HG03565 (cell line): ENCODE data around the gene TLE6.
"Not testable (repeated sequence)": the region's sequence is repeated elsewhere in the genome, so short reads cannot be mapped to it uniquely, and the experiment has no call there.

Source experiments
- ATAC-seq: cut with Tn5 transposase; IDR thresholded peaks from one replicate; pipeline ENCODE4 v1.9.1; 2021; ENCODE audit warnings: mild to moderate bottlenecking, moderate library complexity; ENCODE audit not compliant: unreplicated experiment

Gene TLE6

GRCh38 chr19:2977001-2977745 is at the start of gene TLE6:
TLE6 (plus strand) TSS chr19:2977564; CDS start chr19:2978234, 670 bp downstream.
- peak; percentile 94 for ATAC-seq

- no peak for ATAC-seq
These were observed 43.9 kb upstream of the TLE6 start for GRCh38 chr19:2933490-2933910.

GRCh38 chr19:2935863-2936262 is 41.5 kb upstream of the TLE6 start:
- not testable (repeated sequence) for ATAC-seq

- no peak for ATAC-seq
These were observed 34.3 kb upstream of the TLE6 start for GRCh38 chr19:2942928-2943640.

- ATAC-seq: no peak
These were observed 33.0 kb upstream of the TLE6 start for GRCh38 chr19:2944403-2944774.

- peak; percentile 89 for ATAC-seq
These were observed 32.4 kb upstream of the TLE6 start, which contains the start of gene ZNF77 for GRCh38 chr19:2944775-2945574. ZNF77 (minus strand) TSS chr19:2944971; CDS start chr19:2944840, 131 bp downstream.

GRCh38 chr19:2945575-2946184 is 31.7 kb upstream of the TLE6 start:
- no peak for ATAC-seq

GRCh38 chr19:2949939-2950285 is 27.5 kb upstream of the TLE6 start:
- ATAC-seq: peak; percentile 7

- ATAC-seq: peak; percentile 79
These were observed 26.9 kb upstream of the TLE6 start for GRCh38 chr19:2950286-2951124.

DNA sequence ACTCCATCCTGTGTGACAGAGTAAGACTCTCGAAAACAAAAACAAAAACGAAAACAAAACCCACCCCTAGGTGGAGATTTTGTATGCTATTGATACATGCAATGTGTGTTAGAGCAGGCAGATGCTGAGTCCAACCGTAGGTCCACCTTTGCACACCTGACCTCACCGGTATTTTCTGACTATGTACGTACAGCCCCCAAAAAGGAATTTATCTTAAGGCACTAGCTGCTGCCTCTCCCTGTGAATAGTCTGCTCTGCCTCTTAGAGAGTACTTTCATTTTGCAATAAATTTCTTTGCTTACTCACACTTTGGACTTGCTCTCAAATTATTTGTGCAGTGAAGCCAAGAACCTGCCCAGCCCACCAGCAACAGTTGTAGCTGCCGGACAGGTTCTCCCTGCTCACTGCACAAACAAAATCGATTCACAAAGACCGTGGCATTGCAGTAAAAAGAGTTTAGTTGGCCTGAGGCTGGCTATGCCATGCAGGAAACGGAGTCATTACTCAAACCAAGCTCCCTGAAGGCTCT is 24.3 kb upstream of the TLE6 start:
- ATAC-seq: no peak

GRCh38 chr19:2957160-2957559 is 20.2 kb upstream of the TLE6 start:
- ATAC-seq: no peak

DNA sequence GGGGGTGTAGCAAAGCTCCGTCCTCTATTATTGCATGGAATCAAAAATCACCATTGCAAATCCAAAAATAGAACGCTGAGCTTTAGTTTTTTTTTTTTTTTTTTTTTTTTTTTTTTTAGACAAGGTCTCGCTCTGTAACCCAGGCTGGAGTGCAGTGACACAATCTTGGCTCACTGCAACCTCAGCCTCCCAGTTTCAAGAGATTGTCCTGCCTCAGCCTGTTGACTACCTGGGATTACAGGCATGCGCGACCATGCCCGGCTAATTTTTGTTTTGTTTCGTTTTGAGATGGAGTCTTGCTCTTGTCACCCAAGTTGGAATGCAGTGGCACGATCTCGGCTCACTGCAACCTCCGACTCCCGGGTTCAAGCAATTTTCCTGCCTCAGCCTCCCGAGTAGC is 17.2 kb upstream of the TLE6 start:
- no peak for ATAC-seq

DNA sequence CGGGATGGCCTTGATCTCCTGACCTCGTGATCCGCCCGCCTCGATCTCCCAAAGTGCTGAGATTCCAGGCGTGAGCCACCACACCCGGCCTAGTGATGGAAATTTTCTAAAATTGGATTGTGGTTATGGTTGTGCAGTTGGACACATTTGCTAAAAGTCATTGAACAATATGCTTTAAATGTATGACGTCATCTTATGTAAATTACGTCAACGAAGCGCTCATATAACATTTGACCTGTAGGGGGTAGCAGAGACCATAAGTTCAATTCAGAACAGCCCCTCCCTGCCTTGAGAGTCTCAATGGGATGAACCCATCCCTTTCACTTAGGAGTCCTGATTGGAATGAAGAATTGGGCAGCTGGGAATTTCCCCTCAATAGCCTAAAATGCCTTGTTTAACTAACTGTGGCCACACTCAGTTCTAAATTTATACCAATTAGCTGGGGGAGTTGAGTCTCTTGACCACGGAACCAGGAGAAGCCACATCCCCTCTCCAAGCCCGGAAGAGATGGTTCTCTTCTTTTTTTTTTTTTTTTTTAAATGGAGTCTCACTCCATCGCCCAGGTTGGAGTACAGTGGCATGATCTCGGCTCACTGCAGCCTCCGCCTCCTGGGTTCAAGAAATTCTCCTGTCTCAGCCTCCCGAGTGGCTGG is 15.2 kb upstream of the TLE6 start:
- ATAC-seq: no peak

DNA sequence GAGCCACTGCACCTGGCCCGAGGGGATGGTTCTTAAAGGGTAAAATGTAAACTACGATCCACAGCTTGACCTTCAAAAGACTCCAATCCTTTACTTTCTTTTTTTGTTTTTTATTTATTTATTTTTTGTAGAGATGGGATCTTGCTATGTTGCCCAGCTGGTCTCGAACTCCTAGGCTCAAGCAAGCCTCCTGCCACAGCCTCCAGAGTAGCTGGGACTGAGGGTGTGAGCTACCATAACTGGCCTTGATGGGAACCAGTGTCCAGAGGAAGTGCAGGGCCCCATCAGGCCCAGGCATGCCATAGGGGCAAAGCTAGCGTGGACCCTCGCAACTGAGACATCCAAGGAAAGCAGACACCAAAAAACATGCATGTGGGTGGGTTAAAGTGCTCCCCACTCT is 14.2 kb upstream of the TLE6 start:
- no peak for ATAC-seq

- not testable (repeated sequence) for ATAC-seq
These were observed 13.7 kb upstream of the TLE6 start for GRCh38 chr19:2963631-2964030.

DNA sequence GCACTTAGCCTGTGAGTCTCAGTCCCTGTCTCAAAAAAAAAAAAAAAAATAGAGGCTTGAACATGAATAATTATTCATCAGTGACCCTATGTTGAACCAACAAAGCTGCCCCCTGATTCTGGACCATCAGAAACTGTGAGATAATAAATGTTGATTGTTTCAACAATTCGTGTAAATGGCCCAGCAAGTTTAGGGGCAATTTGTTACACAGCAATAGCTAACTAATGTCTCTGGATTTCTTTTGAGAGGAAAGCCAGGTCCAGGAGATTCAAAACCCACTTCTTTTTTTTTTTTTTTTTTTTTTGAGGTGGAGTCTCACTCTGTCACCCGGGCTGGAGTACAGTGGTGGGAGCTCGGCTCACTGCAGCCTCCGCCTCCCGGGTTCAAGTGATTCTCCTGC is 12.5 kb upstream of the TLE6 start:
- no peak for ATAC-seq

DNA sequence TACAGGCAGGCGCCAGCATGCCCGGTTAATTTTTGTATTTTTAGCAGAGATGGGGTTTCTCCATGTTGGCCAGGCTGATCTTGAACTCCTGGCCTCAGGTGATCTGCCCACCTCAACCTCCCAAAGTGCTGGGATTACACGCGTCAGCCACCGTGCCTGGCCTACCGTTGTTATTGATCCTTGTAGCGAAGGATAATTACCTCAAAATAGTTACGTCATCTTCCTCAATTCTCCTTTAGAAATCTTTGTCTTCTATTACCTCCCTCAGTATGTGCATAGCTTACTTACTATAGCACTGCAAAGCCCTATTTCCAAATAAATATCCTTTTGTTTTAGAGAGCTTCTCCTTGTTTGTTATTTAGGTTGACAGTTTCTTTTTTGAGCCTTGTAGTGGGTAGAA is 9.4 kb upstream of the TLE6 start:
- no peak for ATAC-seq

- ATAC-seq: no peak
These were observed 8.3 kb upstream of the TLE6 start for GRCh38 chr19:2969104-2969504.

DNA sequence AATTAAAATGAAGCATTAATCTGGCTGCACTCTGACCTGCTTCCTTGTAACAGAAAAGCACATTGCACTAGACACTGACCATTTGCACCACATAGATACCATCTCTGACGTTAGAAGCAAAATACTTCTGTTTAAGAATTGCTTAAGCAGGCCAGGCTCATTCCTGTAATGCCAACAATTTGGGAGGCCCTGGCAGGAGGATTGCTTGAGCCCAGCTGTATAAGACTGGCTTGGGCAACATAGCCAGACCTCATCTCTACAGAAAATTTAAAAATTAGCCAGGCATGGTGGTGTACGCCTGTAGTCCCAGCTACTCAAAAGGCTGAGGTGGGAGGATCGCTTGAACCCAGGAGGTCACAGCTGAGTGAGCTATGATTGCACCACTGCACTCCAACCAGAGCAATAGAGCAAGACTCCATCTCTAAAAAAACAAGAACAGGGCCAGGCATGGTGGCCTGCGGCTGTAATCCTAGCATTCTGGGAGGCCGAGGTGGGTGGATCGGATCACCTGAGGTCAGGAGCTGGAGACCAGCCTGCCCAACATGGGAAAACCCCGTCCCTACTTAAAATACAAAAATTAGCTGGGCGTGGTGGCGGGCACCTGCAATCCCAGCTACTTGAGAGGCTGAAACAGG is 7.0 kb upstream of the TLE6 start:
- ATAC-seq: no peak
